Activated naive CD4-positive, alpha-beta T cell treated with anti-CD3 and anti-CD28 coated beads for 36 hours (primary cell): ENCODE data around the gene YAF2. TPM values are rescaled to one million over a fixed set of nuclear protein-coding genes. Genes with fewer than 3 reads are reported as not detected.

Experiments used
- CTCF ChIA-PET: fragments of 350-600 bp; sonication (Branson Sonifier 250); formaldehyde crosslinking; loops from one replicate; lab custom pipeline; 2021; ENCODE audit warnings: antibody characterized with exemption; lab: Charles Lee
- DNase-seq: peaks from one replicate; pipeline ENCODE4 v3.0.0-alpha.2; 2020
- H3K27ac Mint-ChIP-seq: one replicate; pipeline ENCODE4 v1.8.0; 2021; ENCODE audit warnings: mild to moderate bottlenecking, mixed read lengths
- H3K27me3 Mint-ChIP-seq: one replicate; pipeline ENCODE4 v1.8.0; 2021; ENCODE audit warnings: low read depth, mixed read lengths
- H3K36me3 Mint-ChIP-seq: one replicate; pipeline ENCODE4 v1.8.0; 2021; ENCODE audit warnings: low read depth, mixed read lengths
- H3K4me1 Mint-ChIP-seq: one replicate; pipeline ENCODE4 v1.8.0; 2021; ENCODE audit warnings: low read depth, mixed read lengths
- H3K4me3 Mint-ChIP-seq: one replicate; pipeline ENCODE4 v1.8.0; 2021; ENCODE audit warnings: mild to moderate bottlenecking, moderate library complexity, mixed read lengths
- H3K9me3 Mint-ChIP-seq: one replicate; pipeline ENCODE4 v1.8.0; 2021; ENCODE audit warnings: mixed read lengths
- intact Hi-C: fragments of 100-400 bp; cut with micrococcal nuclease; formaldehyde crosslinking; loops from one replicate; pipeline ENCODE4 v1.15.1; 2023
- total RNA-seq, 2 experiments: library from RNA; stranded (reverse); gene quantifications; one replicate each; pipeline ENCODE4 v1.2.3, GENCODE V29; 2021

YAF2 gene
- total RNA-seq, 2 experiments from 2014 or later, result 28.6 to 34.8 TPM

GRCh38 chr12:42162193-42162592 lies 75.9 kb downstream of the YAF2 start:
- intact Hi-C loops, result no loop called here
- H3K27ac Mint-ChIP-seq, result no peak overlapping the region
- DNase-seq, result no peak
- peaks cover 4% of the 10 kb centered on the region for H3K36me3 Mint-ChIP-seq
- peaks cover 1% of the 10 kb centered on the region for H3K9me3 Mint-ChIP-seq
- H3K4me1 Mint-ChIP-seq, result peaks cover 23% of the 10 kb centered on the region
- H3K27me3 Mint-ChIP-seq, result no peaks in the 10 kb centered on the region
- no peak overlapping the region for H3K4me3 Mint-ChIP-seq
- CTCF ChIA-PET, result interaction anchor here (0.6 to 1.6 kb wide), 3 partner anchors 60 to 210 kb away, joined by 4 to 5 read pairs (median 4); no protein-coding TSS in a partner anchor

DNA sequence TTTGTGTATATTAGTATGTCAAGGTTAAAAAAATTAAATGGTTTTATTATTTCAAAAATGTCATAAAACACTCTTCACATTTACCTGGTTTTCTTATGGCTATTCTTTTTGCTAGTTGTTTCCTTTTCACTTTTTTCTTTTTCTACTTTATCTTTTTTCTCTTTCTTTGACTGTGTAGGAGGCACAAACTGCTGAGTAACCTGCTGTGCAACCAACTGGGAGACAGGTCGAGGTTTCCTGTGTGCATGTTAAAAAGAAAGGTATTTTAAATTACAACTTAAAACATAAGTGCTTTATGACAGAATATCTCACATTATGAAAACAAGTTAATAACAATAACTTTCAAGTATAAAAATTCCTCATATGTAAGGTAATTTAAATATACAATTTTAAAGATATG lies 76.5 kb downstream of the YAF2 start:
- CTCF ChIA-PET, result interaction anchor here (0.6 to 1.6 kb wide), 3 partner anchors 12 to 211 kb away, joined by 3 to 5 read pairs (median 4); no protein-coding TSS in a partner anchor
- no peak overlapping the region for H3K27ac Mint-ChIP-seq
- no peak for DNase-seq
- peaks cover 4% of the 10 kb centered on the region for H3K36me3 Mint-ChIP-seq
- peaks cover 1% of the 10 kb centered on the region for H3K9me3 Mint-ChIP-seq
- no peaks in the 10 kb centered on the region for H3K27me3 Mint-ChIP-seq
- intact Hi-C loops, result no loop called here
- H3K4me1 Mint-ChIP-seq, result peaks cover 18% of the 10 kb centered on the region
- H3K4me3 Mint-ChIP-seq, result no peak overlapping the region

- no peaks in the 10 kb centered on the region for H3K4me1 Mint-ChIP-seq
- peaks cover 2% of the 10 kb centered on the region for H3K36me3 Mint-ChIP-seq
- no peak for DNase-seq
- no peaks in the 10 kb centered on the region for H3K27me3 Mint-ChIP-seq
- intact Hi-C loops, result no loop called here
- CTCF ChIA-PET, result interaction anchor here (0.6 kb wide), 1 partner anchor 95 kb away, joined by 3 read pairs; no protein-coding TSS in a partner anchor
- H3K27ac Mint-ChIP-seq, result no peak overlapping the region
- no peaks in the 10 kb centered on the region for H3K9me3 Mint-ChIP-seq
- no peak overlapping the region for H3K4me3 Mint-ChIP-seq
These were observed 81.8 kb downstream of the YAF2 start for GRCh38 chr12:42156232-42156631.

DNA sequence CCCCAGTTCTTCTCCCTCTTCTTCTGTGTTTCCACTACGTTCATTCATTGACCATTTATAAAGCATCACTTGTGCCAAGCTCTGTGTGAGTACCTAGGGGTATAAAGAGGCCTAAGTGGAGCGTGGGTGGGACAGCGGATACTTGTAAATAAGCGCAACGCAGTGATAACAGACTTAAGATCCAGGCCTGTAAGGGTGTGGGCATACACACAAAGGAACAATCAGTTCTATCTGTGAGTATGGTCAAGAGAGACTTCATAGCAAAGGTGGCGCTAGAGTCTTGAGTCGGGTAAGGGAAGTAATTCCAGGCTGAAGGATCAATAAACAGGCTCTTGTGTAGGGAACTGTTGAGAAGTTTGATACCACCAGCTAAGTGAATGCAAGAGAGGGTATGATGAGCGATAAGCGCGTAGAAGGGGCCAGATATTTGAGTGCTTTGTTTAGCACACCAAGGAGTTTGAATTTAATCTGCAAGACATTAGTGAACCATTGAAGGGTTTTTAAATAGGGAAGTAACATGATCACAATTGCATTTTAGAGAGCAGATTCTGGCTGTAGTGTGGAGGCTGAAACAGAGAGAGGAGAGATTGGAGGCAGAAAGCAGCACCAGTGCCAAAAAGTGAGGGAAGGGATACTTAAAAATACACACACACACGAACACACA lies 92.4 kb downstream of the YAF2 start:
- Mint-ChIP-seq H3K9me3 (no peaks in the 10 kb centered on the region), H3K4me1 (peaks cover 24% of the 10 kb centered on the region), H3K27ac (peak overlapping the region; percentile 52), H3K27me3 (no peaks in the 10 kb centered on the region), H3K36me3 (no peaks in the 10 kb centered on the region), H3K4me3 (peak overlapping the region; percentile 75)
- DNase-seq, result no peak
- intact Hi-C loops, result loop anchor here (1.0 kb wide), 3 partner anchors 47 to 181 kb away; partner anchors contain the start of genes PPHLN1, YAF2 and ZCRB1
- CTCF ChIA-PET, result interaction anchor here (0.7 to 1.3 kb wide), 4 partner anchors 9 to 226 kb away, joined by 3 read pairs; no protein-coding TSS in a partner anchor

- intact Hi-C loops, result loop anchor here (1.0 kb wide), 3 partner anchors 47 to 181 kb away; partner anchors contain the start of genes PPHLN1, YAF2 and ZCRB1
- Mint-ChIP-seq H3K27me3 (no peaks in the 10 kb centered on the region), H3K27ac (peak overlapping the region; percentile 52), H3K4me1 (peaks cover 28% of the 10 kb centered on the region), H3K4me3 (peak overlapping the region; percentile 75), H3K36me3 (no peaks in the 10 kb centered on the region), H3K9me3 (no peaks in the 10 kb centered on the region)
- DNase-seq, result no peak
- CTCF ChIA-PET, result interaction anchor here (0.6 to 1.3 kb wide), 6 partner anchors 9 to 1641 kb away, joined by 3 read pairs; no protein-coding TSS in a partner anchor
These were observed 92.9 kb downstream of the YAF2 start for GRCh38 chr12:42145197-42145549.

GRCh38 chr12:42144408-42145196 lies 93.4 kb downstream of the YAF2 start, which contains the start of gene GXYLT1:
Gene GXYLT1 (minus strand): TSS chr12:42144874. CDS start chr12:42144646, 228 bp downstream.
- peaks cover 28% of the 10 kb centered on the region for H3K4me1 Mint-ChIP-seq
- no peaks in the 10 kb centered on the region for H3K9me3 Mint-ChIP-seq
- intact Hi-C loops, result loop anchor here (1.0 kb wide), 3 partner anchors 46 to 182 kb away; partner anchors contain the start of genes PPHLN1, YAF2 and ZCRB1
- CTCF ChIA-PET, result interaction anchor here (0.6 to 1.3 kb wide), 6 partner anchors 10 to 1641 kb away, joined by 3 read pairs; no protein-coding TSS in a partner anchor
- peak within 1 kb of the TSS; percentile 90 for H3K4me3 Mint-ChIP-seq
- H3K27me3 Mint-ChIP-seq, result no peaks in the 10 kb centered on the region
- DNase-seq, result peak; percentile 78
- H3K36me3 Mint-ChIP-seq, result no peaks in the 10 kb centered on the region
- peak within 1 kb of the TSS; percentile 75 for H3K27ac Mint-ChIP-seq

DNA sequence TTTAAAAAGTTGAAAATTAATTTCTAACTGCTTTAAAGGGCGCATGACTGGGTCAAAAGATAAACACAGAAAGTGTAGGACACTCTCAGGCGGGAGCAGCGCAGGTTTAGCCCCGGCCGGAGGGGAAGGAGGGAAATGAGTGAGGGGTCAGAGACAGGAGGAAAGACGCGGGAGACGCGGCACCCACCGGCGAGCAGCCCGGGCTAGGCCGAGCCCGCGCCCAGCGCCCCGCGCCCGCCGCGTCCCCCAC lies 94.0 kb downstream of the YAF2 start:
- Mint-ChIP-seq H3K4me1 (peaks cover 29% of the 10 kb centered on the region), H3K9me3 (no peaks in the 10 kb centered on the region), H3K36me3 (no peaks in the 10 kb centered on the region), H3K27me3 (no peaks in the 10 kb centered on the region), H3K4me3 (peak overlapping the region; percentile 90), H3K27ac (peak overlapping the region; percentile 75)
- CTCF ChIA-PET, result no interaction called here
- intact Hi-C loops, result no loop called here
- DNase-seq, result no peak

GRCh38 chr12:42143452-42144157 lies 94.4 kb downstream of the YAF2 start:
- Mint-ChIP-seq H3K4me3 (peak overlapping the region; percentile 90), H3K36me3 (no peaks in the 10 kb centered on the region), H3K9me3 (no peaks in the 10 kb centered on the region), H3K4me1 (peaks cover 29% of the 10 kb centered on the region), H3K27ac (peak overlapping the region; percentile 75), H3K27me3 (no peaks in the 10 kb centered on the region)
- DNase-seq, result no peak
- intact Hi-C loops, result loop anchor here (1.0 kb wide), 1 partner anchor 13 kb away; no protein-coding TSS in a partner anchor
- CTCF ChIA-PET, result interaction anchor here (0.7 to 0.9 kb wide), 2 partner anchors 222 to 228 kb away, joined by 3 read pairs; no protein-coding TSS in a partner anchor

DNA sequence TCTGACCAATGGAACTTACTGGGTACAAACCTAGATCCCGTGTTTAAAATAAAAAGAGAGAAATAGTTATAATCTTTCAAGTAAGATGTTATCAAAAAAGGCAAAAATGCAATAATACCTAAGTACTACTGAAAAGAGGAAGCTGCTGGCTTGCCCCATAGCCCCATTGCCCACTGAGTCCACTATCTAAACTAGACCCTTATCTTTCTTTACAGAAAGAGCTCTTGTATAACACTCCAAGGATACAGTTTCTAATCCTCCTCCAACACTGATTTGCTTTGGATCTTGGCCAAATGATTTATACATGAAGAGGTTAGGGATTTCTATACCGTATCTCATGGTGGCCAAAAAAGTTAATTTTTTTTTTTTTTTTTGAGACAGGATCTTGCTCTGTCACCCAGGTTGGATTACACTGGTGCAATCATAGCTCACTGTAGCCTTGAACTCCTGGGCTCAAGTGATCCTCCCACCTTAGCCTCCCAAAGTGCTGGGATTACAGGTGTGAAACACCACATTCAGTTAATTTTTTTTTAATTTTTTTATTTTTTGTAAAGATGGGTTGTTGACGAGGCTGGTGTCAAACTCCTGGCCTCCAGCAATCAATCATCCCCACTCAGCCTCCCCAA lies 96.0 kb downstream of the YAF2 start:
- intact Hi-C loops, result no loop called here
- Mint-ChIP-seq H3K27me3 (no peaks in the 10 kb centered on the region), H3K4me1 (peaks cover 29% of the 10 kb centered on the region), H3K36me3 (no peaks in the 10 kb centered on the region), H3K4me3 (no peak overlapping the region), H3K27ac (no peak overlapping the region), H3K9me3 (no peaks in the 10 kb centered on the region)
- DNase-seq, result no peak
- CTCF ChIA-PET, result interaction anchor here (0.5 to 0.6 kb wide), 2 partner anchors 25 to 218 kb away, joined by 4 to 8 read pairs; no protein-coding TSS in a partner anchor

GRCh38 chr12:42140901-42141300 lies 97.1 kb downstream of the YAF2 start:
- no peaks in the 10 kb centered on the region for H3K36me3 Mint-ChIP-seq
- H3K27me3 Mint-ChIP-seq, result no peaks in the 10 kb centered on the region
- H3K9me3 Mint-ChIP-seq, result no peaks in the 10 kb centered on the region
- H3K4me1 Mint-ChIP-seq, result peaks cover 33% of the 10 kb centered on the region
- intact Hi-C loops, result no loop called here
- CTCF ChIA-PET, result interaction anchor here (0.5 to 0.6 kb wide), 2 partner anchors 75 to 170 kb away, joined by 3 read pairs; no protein-coding TSS in a partner anchor
- H3K4me3 Mint-ChIP-seq, result no peak overlapping the region
- DNase-seq, result no peak
- H3K27ac Mint-ChIP-seq, result no peak overlapping the region

DNA sequence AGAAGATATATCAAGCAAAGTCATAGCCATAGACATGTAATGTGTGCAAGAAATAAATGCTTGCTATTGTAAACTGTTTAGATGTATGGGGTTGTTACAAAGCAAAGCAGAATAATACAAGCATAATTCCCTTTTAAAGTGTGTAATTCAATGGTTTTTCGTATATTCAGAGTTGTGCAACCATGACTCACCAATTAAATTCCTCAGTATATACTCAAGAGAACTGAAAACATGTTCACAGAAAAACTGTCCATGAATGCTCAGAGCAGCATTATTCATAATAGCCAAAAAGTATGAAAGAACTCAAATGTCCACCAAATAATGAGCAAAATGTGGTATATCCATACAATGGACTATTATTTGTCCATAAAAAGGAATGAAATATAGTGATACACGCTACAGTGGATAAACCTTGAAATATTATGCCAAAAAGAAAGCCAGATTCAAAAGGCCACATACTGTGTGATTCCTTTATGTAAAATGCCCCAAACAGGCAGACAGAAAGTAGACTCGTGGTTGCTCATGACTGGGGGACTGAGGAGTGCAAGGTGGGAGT lies 102.7 kb downstream of the YAF2 start:
- intact Hi-C loops, result no loop called here
- H3K27ac Mint-ChIP-seq, result no peak overlapping the region
- DNase-seq, result no peak
- CTCF ChIA-PET, result no interaction called here
- peaks cover 25% of the 10 kb centered on the region for H3K4me1 Mint-ChIP-seq
- H3K36me3 Mint-ChIP-seq, result peaks cover 3% of the 10 kb centered on the region
- H3K4me3 Mint-ChIP-seq, result no peak overlapping the region
- no peaks in the 10 kb centered on the region for H3K27me3 Mint-ChIP-seq
- H3K9me3 Mint-ChIP-seq, result no peaks in the 10 kb centered on the region
